ENCODE data around the gene PPP1R3E. TPM values are rescaled to one million over a fixed set of nuclear protein-coding genes. Genes with fewer than 3 reads are reported as not detected.

PPP1R3E gene
- polyA plus RNA-seq, 1 donor from 2014 or later = 17.2 TPM

DNA sequence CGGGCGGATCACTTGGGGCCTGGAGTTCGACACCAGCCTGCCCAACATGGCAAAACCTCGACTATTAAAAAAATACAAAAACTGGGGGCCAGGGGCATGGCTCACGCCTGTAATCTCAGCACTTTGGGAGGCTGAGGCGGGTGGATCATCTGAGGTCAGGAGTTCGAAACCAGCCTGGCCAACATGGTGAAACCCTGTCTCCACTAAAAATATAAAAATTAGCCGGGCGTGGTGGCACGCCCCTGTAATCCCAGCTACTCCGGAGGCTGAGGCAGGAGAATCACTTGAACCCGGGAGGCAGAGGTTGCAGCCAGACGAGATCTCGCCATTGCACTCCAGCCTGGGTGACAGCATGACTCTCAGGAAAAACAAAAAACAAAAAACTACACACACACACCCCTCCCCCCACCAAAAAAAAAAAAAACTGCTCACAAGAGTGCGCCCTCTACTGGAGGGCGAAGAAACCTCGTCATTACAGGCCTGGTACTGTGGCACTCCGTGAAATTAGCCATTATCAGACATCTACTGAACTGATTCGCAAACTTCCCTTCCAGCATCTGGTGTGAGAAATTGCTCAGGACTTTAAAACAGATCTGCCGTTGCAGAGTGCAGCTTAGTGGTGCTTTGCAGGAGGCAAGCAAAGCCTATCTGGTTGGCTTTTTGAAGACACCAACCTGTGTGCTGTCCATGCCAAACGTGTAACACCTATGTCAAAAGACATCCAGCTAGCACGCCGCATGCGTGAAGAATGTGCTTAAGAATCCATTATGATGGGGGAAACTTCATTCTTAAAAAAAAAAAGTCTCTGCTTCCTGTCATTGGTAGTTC is 7.7 kb downstream of the PPP1R3E start:
- no peak overlapping the region for H3K4me2 ChIP-seq (ENCODE audit: low read length)
- H3K9ac ChIP-seq (ENCODE audit: low read length) = no peak overlapping the region
- H3K27me3 ChIP-seq (ENCODE audit: insufficient read depth, low read depth, low read length) = no peaks in the 10 kb centered on the region
- H3F3A ChIP-seq (ENCODE audit: insufficient read depth, low read length, poor library complexity, severe bottlenecking) = no peaks in the 10 kb centered on the region
- TF ChIP-seq TAF1 (IDR thresholded peaks at IDR 0.05; ENCODE audit: low read depth) (no peak), MXI1 (conservative IDR thresholded peaks at IDR 0.05; ENCODE audit: poor library complexity, severe bottlenecking) (no peak), POLR2AphosphoS5 (IDR thresholded peaks at IDR 0.05) (no peak), RAD21 (conservative IDR thresholded peaks at IDR 0.05) (peak; percentile 29), EZH2 (IDR thresholded peaks at IDR 0.05; ENCODE audit: borderline replicate concordance, insufficient read depth, low read length, poor library complexity, severe bottlenecking) (no peak), SMC3 (conservative IDR thresholded peaks at IDR 0.05; ENCODE audit: poor library complexity) (peak; percentile 55), EP300 (conservative IDR thresholded peaks at IDR 0.05; ENCODE audit: poor library complexity, severe bottlenecking) (no peak)
- TF ChIP-seq, protein P1, sequence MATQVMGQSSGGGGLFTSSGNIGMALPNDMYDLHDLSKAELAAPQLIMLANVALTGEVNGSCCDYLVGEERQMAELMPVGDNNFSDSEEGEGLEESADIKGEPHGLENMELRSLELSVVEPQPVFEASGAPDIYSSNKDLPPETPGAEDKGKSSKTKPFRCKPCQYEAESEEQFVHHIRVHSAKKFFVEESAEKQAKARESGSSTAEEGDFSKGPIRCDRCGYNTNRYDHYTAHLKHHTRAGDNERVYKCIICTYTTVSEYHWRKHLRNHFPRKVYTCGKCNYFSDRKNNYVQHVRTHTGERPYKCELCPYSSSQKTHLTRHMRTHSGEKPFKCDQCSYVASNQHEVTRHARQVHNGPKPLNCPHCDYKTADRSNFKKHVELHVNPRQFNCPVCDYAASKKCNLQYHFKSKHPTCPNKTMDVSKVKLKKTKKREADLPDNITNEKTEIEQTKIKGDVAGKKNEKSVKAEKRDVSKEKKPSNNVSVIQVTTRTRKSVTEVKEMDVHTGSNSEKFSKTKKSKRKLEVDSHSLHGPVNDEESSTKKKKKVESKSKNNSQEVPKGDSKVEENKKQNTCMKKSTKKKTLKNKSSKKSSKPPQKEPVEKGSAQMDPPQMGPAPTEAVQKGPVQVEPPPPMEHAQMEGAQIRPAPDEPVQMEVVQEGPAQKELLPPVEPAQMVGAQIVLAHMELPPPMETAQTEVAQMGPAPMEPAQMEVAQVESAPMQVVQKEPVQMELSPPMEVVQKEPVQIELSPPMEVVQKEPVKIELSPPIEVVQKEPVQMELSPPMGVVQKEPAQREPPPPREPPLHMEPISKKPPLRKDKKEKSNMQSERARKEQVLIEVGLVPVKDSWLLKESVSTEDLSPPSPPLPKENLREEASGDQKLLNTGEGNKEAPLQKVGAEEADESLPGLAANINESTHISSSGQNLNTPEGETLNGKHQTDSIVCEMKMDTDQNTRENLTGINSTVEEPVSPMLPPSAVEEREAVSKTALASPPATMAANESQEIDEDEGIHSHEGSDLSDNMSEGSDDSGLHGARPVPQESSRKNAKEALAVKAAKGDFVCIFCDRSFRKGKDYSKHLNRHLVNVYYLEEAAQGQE (IDR thresholded peaks at IDR 0.05; ENCODE audit: borderline replicate concordance) = no peak
- TF ChIP-seq, protein P2, sequence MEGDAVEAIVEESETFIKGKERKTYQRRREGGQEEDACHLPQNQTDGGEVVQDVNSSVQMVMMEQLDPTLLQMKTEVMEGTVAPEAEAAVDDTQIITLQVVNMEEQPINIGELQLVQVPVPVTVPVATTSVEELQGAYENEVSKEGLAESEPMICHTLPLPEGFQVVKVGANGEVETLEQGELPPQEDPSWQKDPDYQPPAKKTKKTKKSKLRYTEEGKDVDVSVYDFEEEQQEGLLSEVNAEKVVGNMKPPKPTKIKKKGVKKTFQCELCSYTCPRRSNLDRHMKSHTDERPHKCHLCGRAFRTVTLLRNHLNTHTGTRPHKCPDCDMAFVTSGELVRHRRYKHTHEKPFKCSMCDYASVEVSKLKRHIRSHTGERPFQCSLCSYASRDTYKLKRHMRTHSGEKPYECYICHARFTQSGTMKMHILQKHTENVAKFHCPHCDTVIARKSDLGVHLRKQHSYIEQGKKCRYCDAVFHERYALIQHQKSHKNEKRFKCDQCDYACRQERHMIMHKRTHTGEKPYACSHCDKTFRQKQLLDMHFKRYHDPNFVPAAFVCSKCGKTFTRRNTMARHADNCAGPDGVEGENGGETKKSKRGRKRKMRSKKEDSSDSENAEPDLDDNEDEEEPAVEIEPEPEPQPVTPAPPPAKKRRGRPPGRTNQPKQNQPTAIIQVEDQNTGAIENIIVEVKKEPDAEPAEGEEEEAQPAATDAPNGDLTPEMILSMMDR (IDR thresholded peaks at IDR 0.05; ENCODE audit: poor library complexity, severe bottlenecking) = peak; percentile 76
- H2AFZ ChIP-seq (ENCODE audit: low read depth, low read length) = no peak overlapping the region
- H3K27ac ChIP-seq (ENCODE audit: low read length) = no peak overlapping the region
- no peaks in the 10 kb centered on the region for H4K20me1 ChIP-seq (ENCODE audit: insufficient read depth)
- peaks cover 5% of the 10 kb centered on the region for H3K79me2 ChIP-seq (replicated peaks; ENCODE audit: insufficient read depth, low read length)
- no peaks in the 10 kb centered on the region for H3K9me3 ChIP-seq (ENCODE audit: low read length)
- no peaks in the 10 kb centered on the region for H3K9me2 ChIP-seq (ENCODE audit: insufficient read depth, low read length)
- no peak overlapping the region for H3K4me3 ChIP-seq (ENCODE audit: low read length)
- no peaks in the 10 kb centered on the region for H3K36me3 ChIP-seq (ENCODE audit: insufficient read depth, low read length)

DNA sequence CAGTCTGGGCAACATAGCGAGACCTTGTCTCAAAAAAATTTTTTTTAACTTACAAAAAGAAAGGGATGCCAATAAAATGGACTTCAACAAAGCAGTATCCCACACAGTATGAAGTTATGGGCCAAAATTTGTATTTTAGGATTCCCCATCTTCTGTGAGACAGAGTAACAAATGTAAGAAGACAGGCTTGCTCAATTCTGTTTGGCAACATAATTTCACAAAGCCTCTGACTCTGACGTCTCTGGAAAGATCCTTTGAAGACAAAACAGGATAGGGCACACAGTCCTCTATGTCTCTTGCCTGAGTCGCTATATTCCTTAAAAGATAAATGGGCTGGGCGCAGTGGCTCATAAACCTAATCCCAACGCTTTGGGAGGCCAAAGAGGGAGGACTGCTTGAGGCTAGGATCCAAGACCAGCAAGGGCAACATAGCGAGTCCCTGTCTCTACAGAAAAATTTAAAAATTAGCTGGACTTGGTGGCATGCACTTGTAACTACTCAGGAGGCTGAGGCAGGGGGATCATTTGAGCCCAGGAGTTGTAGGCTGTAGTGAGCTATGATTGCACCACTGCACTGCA is 15.7 kb downstream of the PPP1R3E start:
- Histone ChIP-seq H3K27me3 (ENCODE audit: insufficient read depth, low read depth, low read length) (no peaks in the 10 kb centered on the region), H3K4me2 (ENCODE audit: low read length) (peak overlapping the region; percentile 56), H3K9me3 (ENCODE audit: low read length) (no peaks in the 10 kb centered on the region), H3K36me3 (ENCODE audit: insufficient read depth, low read length) (no peaks in the 10 kb centered on the region), H3K9me2 (ENCODE audit: insufficient read depth, low read length) (no peaks in the 10 kb centered on the region), H3K4me3 (ENCODE audit: low read length) (peak overlapping the region; percentile 94), H3K79me2 (replicated peaks; ENCODE audit: insufficient read depth, low read length) (peaks cover 9% of the 10 kb centered on the region), H3K9ac (ENCODE audit: low read length) (peak overlapping the region; percentile 80), H3K27ac (ENCODE audit: low read length) (peak overlapping the region; percentile 86), H2AFZ (ENCODE audit: low read depth, low read length) (peak overlapping the region; percentile 71), H3F3A (ENCODE audit: insufficient read depth, low read length, poor library complexity, severe bottlenecking) (no peaks in the 10 kb centered on the region), H4K20me1 (ENCODE audit: insufficient read depth) (no peaks in the 10 kb centered on the region)
- no peak for TF ChIP-seq RAD21 (conservative IDR thresholded peaks at IDR 0.05)
- TF ChIP-seq EZH2 (IDR thresholded peaks at IDR 0.05; ENCODE audit: borderline replicate concordance, insufficient read depth, low read length, poor library complexity, severe bottlenecking) = no peak
- TF ChIP-seq, protein P2 (IDR thresholded peaks at IDR 0.05; ENCODE audit: poor library complexity, severe bottlenecking) = no peak
- no peak for TF ChIP-seq POLR2AphosphoS5 (IDR thresholded peaks at IDR 0.05)
- TF ChIP-seq SMC3 (conservative IDR thresholded peaks at IDR 0.05; ENCODE audit: poor library complexity) = no peak
- TF ChIP-seq EP300 (conservative IDR thresholded peaks at IDR 0.05; ENCODE audit: poor library complexity, severe bottlenecking) = no peak
- TF ChIP-seq, protein P1 (IDR thresholded peaks at IDR 0.05; ENCODE audit: borderline replicate concordance) = no peak

Measured in neural cell (in vitro differentiated cells).